ENCODE data around the gene PTPN7.

Gene PTPN7

GRCh38 chr1:202162418-202163280 is 2.2 kb upstream of the PTPN7 start:
- TF ChIP-seq CTCF (conservative IDR thresholded peaks at IDR 0.05) = no peak
- no peak for TF ChIP-seq ZFX (IDR thresholded peaks at IDR 0.05)
- H3K27ac ChIP-seq = no peak overlapping the region

- TF ChIP-seq ZFX (IDR thresholded peaks at IDR 0.05) = no peak
- H3K27ac ChIP-seq = no peak overlapping the region
These were observed 1.6 kb upstream of the PTPN7 start for GRCh38 chr1:202162047-202162417.

- no peak for TF ChIP-seq ZFX (IDR thresholded peaks at IDR 0.05)
- TF ChIP-seq CTCF (conservative IDR thresholded peaks at IDR 0.05) = no peak
- H3K27ac ChIP-seq = no peak overlapping the region
These were observed 997 bp upstream of the PTPN7 start for GRCh38 chr1:202161151-202162046.

- no peak overlapping the region for H3K27ac ChIP-seq
- no peak for TF ChIP-seq ZFX (IDR thresholded peaks at IDR 0.05)
- TF ChIP-seq CTCF (conservative IDR thresholded peaks at IDR 0.05) = no peak
These were observed 649 bp downstream of the PTPN7 start for GRCh38 chr1:202159534-202160371.

- TF ChIP-seq CTCF (conservative IDR thresholded peaks at IDR 0.05) (no peak), ZFX (IDR thresholded peaks at IDR 0.05) (no peak)
- no peak overlapping the region for H3K27ac ChIP-seq
These were observed 1.4 kb downstream of the PTPN7 start for GRCh38 chr1:202158810-202159533.

GRCh38 chr1:202157945-202158344 is 2.5 kb downstream of the PTPN7 start:
- no peak overlapping the region for H3K27ac ChIP-seq
- TF ChIP-seq CTCF (conservative IDR thresholded peaks at IDR 0.05) (no peak), ZFX (IDR thresholded peaks at IDR 0.05) (no peak)

GRCh38 chr1:202156590-202156989 is 3.8 kb downstream of the PTPN7 start:
- H3K27ac ChIP-seq = no peak overlapping the region
- TF ChIP-seq ZFX (IDR thresholded peaks at IDR 0.05) (no peak), CTCF (conservative IDR thresholded peaks at IDR 0.05) (no peak)

Measured in C4-2B (cell line).